A549 (cell line): ENCODE data around the gene COBL. TPM values are rescaled to one million over a fixed set of nuclear protein-coding genes. Genes with fewer than 3 reads are reported as not detected.
A peak's percentile ranks its signal among the peaks of the same experiment; 100 is the strongest.

ENCODE experiments used
- ATAC-seq, 2 experiments: fragments of 200-7000 bp in 1 of 2; fragments of >200 bp in 1 of 2; cut with Nextera tagmentation in 1 of 2; cut with Tn5 transposase in 1 of 2; 3 replicates each; pipeline versions ENCODE4 v1.8.0 to v1.9.1; 2018 to 2020; ENCODE audit warnings: mild to moderate bottlenecking in 1 of 2, moderate library complexity in 1 of 2
- CTCF ChIA-PET: fragments of 300-600 bp; sonication (Branson Sonifier 250); formaldehyde crosslinking; extraction: SDS; loops from one replicate; lab custom pipeline; 2021; ENCODE audit warnings: antibody characterized with exemption, inconsistent platforms; lab: Yijun Ruan, JAX
- POLR2A ChIA-PET: fragments of 350-600 bp; formaldehyde crosslinking; extraction: SDS; loops from one replicate; lab custom pipeline; 2021; ENCODE audit warnings: antibody characterized with exemption, inconsistent platforms; lab: Yijun Ruan, JAX
- DNase-seq, 2 experiments: peaks; one replicate each; pipeline versions ENCODE4 v3.0.0 to v3.0.0-alpha.2; 2011 to 2016; ENCODE audit warnings: low read depth in 1 of 2, low spot score in 1 of 2
- FAIRE-seq: peaks from 2 replicates; lab custom pipeline; 2011; peaks lifted over from hg19 to GRCh38; lab: Jason Lieb, UNC
- H3K27ac ChIP-seq, 2 experiments: fragments of >200 bp; sonication (Bioruptor Twin); formaldehyde crosslinking; 3 replicates each; pipeline ENCODE4 v1.5.1; 2016 to 2017
- H3K4me1 ChIP-seq: fragments of >200 bp; sonication (Bioruptor Twin); formaldehyde crosslinking; 3 replicates; pipeline ENCODE4 v1.6.1; 2016
- H3K4me2 ChIP-seq: fragments of >200 bp; sonication (Bioruptor Twin); formaldehyde crosslinking; 3 replicates; pipeline ENCODE4 v1.6.1; 2016
- H3K4me3 ChIP-seq: fragments of >200 bp; sonication (Bioruptor Twin); formaldehyde crosslinking; 3 replicates; pipeline ENCODE4 v1.5.1; 2016
- H3K9me3 ChIP-seq: fragments of >200 bp; sonication (Bioruptor Twin); formaldehyde crosslinking; 3 replicates; pipeline ENCODE4 v1.6.1; 2016
- ATOH8 ChIP-seq: fragments of 250-450 bp; sonication (Bioruptor Pico); IDR thresholded peaks from 2 replicates; pipeline ENCODE4 v1.5.0; 2020; ENCODE audit warnings: low read depth, mild to moderate bottlenecking, moderate library complexity
- BCL3 ChIP-seq: fragments of >200 bp; sonication (Bioruptor Twin); formaldehyde crosslinking; IDR thresholded peaks from 3 replicates; pipeline ENCODE4 v1.6.1; 2016
- CBX8 ChIP-seq: fragments of 200-600 bp; sonication (generic); IDR thresholded peaks from 2 replicates; pipeline ENCODE4 v1.6.1; 2016
- CHD4 ChIP-seq: fragments of 200-600 bp; sonication (generic); IDR thresholded peaks from 2 replicates; pipeline ENCODE4 v1.6.1; 2016; ENCODE audit warnings: antibody characterized with exemption, mild to moderate bottlenecking, borderline replicate concordance
- CTCF ChIP-seq: fragments of >200 bp; sonication (Bioruptor Twin); formaldehyde crosslinking; IDR thresholded peaks from 3 replicates; pipeline ENCODE4 v1.5.1; 2016
- EHF ChIP-seq: fragments of 250-450 bp; sonication (Bioruptor Pico); IDR thresholded peaks from 2 replicates; pipeline ENCODE4 v1.5.0; 2020; ENCODE audit warnings: mild to moderate bottlenecking
- ESRRA ChIP-seq: fragments of 150-350 bp; IDR thresholded peaks from 2 replicates; pipeline ENCODE4 v1.6.1; 2014; ENCODE audit warnings: mild to moderate bottlenecking, low read length, borderline replicate concordance
- FOXS1 ChIP-seq: fragments of 250-450 bp; sonication (Bioruptor Pico); IDR thresholded peaks from 2 replicates; pipeline ENCODE4 v1.5.0; 2020; ENCODE audit warnings: mild to moderate bottlenecking, moderate library complexity
- HEYL ChIP-seq: fragments of 250-450 bp; sonication (Bioruptor Pico); IDR thresholded peaks from 2 replicates; pipeline ENCODE4 v1.8.0; 2021; ENCODE audit warnings: mild to moderate bottlenecking, moderate library complexity
- HOXA7 ChIP-seq: fragments of 250-450 bp; sonication (Bioruptor Pico); IDR thresholded peaks from 2 replicates; pipeline ENCODE4 v1.5.0; 2020; ENCODE audit warnings: mild to moderate bottlenecking, moderate library complexity
- KDM5A ChIP-seq: fragments of 200-600 bp; sonication (generic); IDR thresholded peaks from 2 replicates; pipeline ENCODE4 v1.6.1; 2016; ENCODE audit warnings: antibody characterized with exemption, mild to moderate bottlenecking
- PBX3 ChIP-seq: IDR thresholded peaks from 2 replicates; pipeline ENCODE4 v1.6.1; 2012
- RAD21 ChIP-seq, 2 experiments: fragments of >200 bp in 1 of 2; sonication (Bioruptor Twin) in 1 of 2; formaldehyde crosslinking in 1 of 2; IDR thresholded peaks in 1 of 2; conservative IDR thresholded peaks in 1 of 2; 2 replicates in 1 of 2; 3 replicates in 1 of 2; pipeline ENCODE4 v1.6.1; 2012 to 2018; ENCODE audit warnings: inconsistent platforms in 1 of 2
- SREBF2 ChIP-seq: fragments of 450-650 bp; IDR thresholded peaks from 2 replicates; pipeline ENCODE4 v1.6.1; 2014; ENCODE audit warnings: mild to moderate bottlenecking, moderate library complexity
- ZFP36 ChIP-seq: fragments of 450-650 bp; IDR thresholded peaks from 2 replicates; pipeline ENCODE4 v1.6.1; 2014; ENCODE audit warnings: borderline replicate concordance; ENCODE audit not compliant: partially characterized antibody
- WGBS: methylation state at CpG from one replicate; pipeline ENCODE4 v1.1.6; 2017; ENCODE audit errors: missing lambda C conversion rate; 5-methylcytosine and 5-hydroxymethylcytosine counted together
- polyA plus RNA-seq, 4 experiments: library from polyadenylated mRNA; depleted of rRNA in 3 of 4; stranded (reverse); fragments of >200 nt; fragmentation: RNase III in 1 of 4; extraction: RNeasy Plus Mini Kit Qiagen cat#74134 plus additional on column Dnase treatment in 1 of 4; gene quantifications; 2 replicates in 3 of 4; 3 replicates in 1 of 4; pipeline ENCODE4 v1.2.3, GENCODE V29; 2011 to 2017
- TF ChIP-seq, protein P1 (sequence below): fragments of 200-600 bp; sonication (generic); IDR thresholded peaks from 2 replicates; pipeline ENCODE4 v1.6.1; 2016; ENCODE audit warnings: antibody characterized with exemption, mild to moderate bottlenecking, moderate library complexity
- TF ChIP-seq, protein P2 (sequence below): fragments of >200 bp; sonication (Bioruptor Twin); formaldehyde crosslinking; IDR thresholded peaks from 2 replicates; pipeline ENCODE4 v1.6.1; 2016
- TF ChIP-seq, protein P3 (sequence below): fragments of 250-450 bp; sonication (Bioruptor Pico); IDR thresholded peaks from 2 replicates; pipeline ENCODE4 v1.5.0; 2021; ENCODE audit warnings: mild to moderate bottlenecking, moderate library complexity, borderline replicate concordance

The COBL gene
- polyA plus RNA-seq, 2 of the 4 experiments (the other 2 are of a cell fraction), result 1.5 to 7.4 TPM

- TF ChIP-seq SREBF2, result no peak
- TF ChIP-seq HEYL, result no peak
- no peak for TF ChIP-seq PBX3
- TF ChIP-seq FOXS1 (CRISPR knock-in tag), result no peak
- TF ChIP-seq RAD21 (conservative IDR thresholded peaks at IDR 0.05 in 1 of 2, IDR thresholded peaks at IDR 0.05 in 1 of 2), result no peak
- TF ChIP-seq, protein P1, sequence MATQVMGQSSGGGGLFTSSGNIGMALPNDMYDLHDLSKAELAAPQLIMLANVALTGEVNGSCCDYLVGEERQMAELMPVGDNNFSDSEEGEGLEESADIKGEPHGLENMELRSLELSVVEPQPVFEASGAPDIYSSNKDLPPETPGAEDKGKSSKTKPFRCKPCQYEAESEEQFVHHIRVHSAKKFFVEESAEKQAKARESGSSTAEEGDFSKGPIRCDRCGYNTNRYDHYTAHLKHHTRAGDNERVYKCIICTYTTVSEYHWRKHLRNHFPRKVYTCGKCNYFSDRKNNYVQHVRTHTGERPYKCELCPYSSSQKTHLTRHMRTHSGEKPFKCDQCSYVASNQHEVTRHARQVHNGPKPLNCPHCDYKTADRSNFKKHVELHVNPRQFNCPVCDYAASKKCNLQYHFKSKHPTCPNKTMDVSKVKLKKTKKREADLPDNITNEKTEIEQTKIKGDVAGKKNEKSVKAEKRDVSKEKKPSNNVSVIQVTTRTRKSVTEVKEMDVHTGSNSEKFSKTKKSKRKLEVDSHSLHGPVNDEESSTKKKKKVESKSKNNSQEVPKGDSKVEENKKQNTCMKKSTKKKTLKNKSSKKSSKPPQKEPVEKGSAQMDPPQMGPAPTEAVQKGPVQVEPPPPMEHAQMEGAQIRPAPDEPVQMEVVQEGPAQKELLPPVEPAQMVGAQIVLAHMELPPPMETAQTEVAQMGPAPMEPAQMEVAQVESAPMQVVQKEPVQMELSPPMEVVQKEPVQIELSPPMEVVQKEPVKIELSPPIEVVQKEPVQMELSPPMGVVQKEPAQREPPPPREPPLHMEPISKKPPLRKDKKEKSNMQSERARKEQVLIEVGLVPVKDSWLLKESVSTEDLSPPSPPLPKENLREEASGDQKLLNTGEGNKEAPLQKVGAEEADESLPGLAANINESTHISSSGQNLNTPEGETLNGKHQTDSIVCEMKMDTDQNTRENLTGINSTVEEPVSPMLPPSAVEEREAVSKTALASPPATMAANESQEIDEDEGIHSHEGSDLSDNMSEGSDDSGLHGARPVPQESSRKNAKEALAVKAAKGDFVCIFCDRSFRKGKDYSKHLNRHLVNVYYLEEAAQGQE, result no peak
- no peak for TF ChIP-seq CHD4
- TF ChIP-seq CTCF, result no peak
- TF ChIP-seq EHF, result no peak
- TF ChIP-seq BCL3, result no peak
- no peak for TF ChIP-seq ZFP36
- TF ChIP-seq, protein P2, sequence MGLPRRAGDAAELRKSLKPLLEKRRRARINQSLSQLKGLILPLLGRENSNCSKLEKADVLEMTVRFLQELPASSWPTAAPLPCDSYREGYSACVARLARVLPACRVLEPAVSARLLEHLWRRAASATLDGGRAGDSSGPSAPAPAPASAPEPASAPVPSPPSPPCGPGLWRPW, result no peak
- TF ChIP-seq, protein P3, sequence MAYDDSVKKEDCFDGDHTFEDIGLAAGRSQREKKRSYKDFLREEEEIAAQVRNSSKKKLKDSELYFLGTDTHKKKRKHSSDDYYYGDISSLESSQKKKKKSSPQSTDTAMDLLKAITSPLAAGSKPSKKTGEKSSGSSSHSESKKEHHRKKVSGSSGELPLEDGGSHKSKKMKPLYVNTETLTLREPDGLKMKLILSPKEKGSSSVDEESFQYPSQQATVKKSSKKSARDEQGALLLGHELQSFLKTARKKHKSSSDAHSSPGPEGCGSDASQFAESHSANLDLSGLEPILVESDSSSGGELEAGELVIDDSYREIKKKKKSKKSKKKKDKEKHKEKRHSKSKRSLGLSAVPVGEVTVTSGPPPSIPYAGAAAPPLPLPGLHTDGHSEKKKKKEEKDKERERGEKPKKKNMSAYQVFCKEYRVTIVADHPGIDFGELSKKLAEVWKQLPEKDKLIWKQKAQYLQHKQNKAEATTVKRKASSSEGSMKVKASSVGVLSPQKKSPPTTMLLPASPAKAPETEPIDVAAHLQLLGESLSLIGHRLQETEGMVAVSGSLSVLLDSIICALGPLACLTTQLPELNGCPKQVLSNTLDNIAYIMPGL (CRISPR knock-in tag), result no peak
- no peak for TF ChIP-seq HOXA7 (CRISPR knock-in tag)
- no peak for TF ChIP-seq KDM5A
- TF ChIP-seq ATOH8 (CRISPR knock-in tag), result no peak
- no peak for TF ChIP-seq CBX8
- TF ChIP-seq ESRRA, result no peak
- 86% methylated on average over 10 of the region's 10 CpGs for WGBS
- no peak for FAIRE-seq
Observed at GRCh38 chr7:51352174-51353100, 35.8 kb upstream of the COBL start.

More at GRCh38 chr7:51352174-51353100, 35.8 kb upstream of the COBL start:
- ChIA-PET CTCF (interaction anchor here (1.6 to 4.9 kb wide), 2 partner anchors 13 to 15 kb away, joined by 5 to 43 read pairs; no protein-coding TSS in a partner anchor), POLR2A (no interaction called here)
- peaks cover 8% of the 10 kb centered on the region; the same call in 2 of the 3 replicates for H3K4me1 ChIP-seq
- 0 out of 3 replicates have a peak, but pooled peaks cover 2% of the 10 kb centered on the region for H3K9me3 ChIP-seq
- DNase-seq (no peak), ATAC-seq (peak; percentile 38 to 52; a peak in 2 of 6 replicates)
- H3K4me3 ChIP-seq, result no peak overlapping the region
- H3K27ac ChIP-seq, result no peak overlapping the region
- no peak overlapping the region for H3K4me2 ChIP-seq
